Type B pancreatic cell (in vitro differentiated cells): ENCODE measurements around the gene GRN. TPM values are rescaled to one million over a fixed set of nuclear protein-coding genes. Genes with fewer than 3 reads are reported as not detected.

Source experiments
- DNase-seq: peaks from one replicate; pipeline ENCODE4 v3.0.0; 2021; ENCODE audit warnings: mixed read lengths; ENCODE audit not compliant: unreplicated experiment; ENCODE audit errors: extremely low spot score
- H3K27ac Mint-ChIP-seq: 2 replicates; pipeline ENCODE4 v1.8.0; 2021; ENCODE audit warnings: mild to moderate bottlenecking, mixed read lengths
- H3K27me3 Mint-ChIP-seq: 2 replicates; pipeline ENCODE4 v1.8.0; 2021; ENCODE audit warnings: mixed read lengths
- H3K36me3 Mint-ChIP-seq: 2 replicates; pipeline ENCODE4 v1.8.0; 2021; ENCODE audit warnings: mixed read lengths
- H3K4me1 Mint-ChIP-seq: one replicate; pipeline ENCODE4 v1.8.0; 2021; ENCODE audit warnings: mixed read lengths; ENCODE audit not compliant: unreplicated experiment
- H3K4me3 Mint-ChIP-seq: 2 replicates; pipeline ENCODE4 v1.8.0; 2021; ENCODE audit warnings: mild to moderate bottlenecking, mixed read lengths
- H3K9me3 Mint-ChIP-seq: 2 replicates; pipeline ENCODE4 v1.8.0; 2021; ENCODE audit warnings: mixed read lengths
- long read RNA-seq: library from polyadenylated mRNA; unstranded; transcript quantifications from one replicate; pipeline ENCODE4 v2.0.0, GENCODE V29; 2020
- total RNA-seq: library from RNA; stranded (reverse); gene quantifications from 2 replicates; pipeline ENCODE4 v1.2.1, GENCODE V29; 2021; ENCODE audit warnings: low replicate concordance
- TF ChIP-seq, protein P1 (sequence below): fragments of 200-600 bp; sonication (generic); conservative IDR thresholded peaks from 2 replicates; pipeline ENCODE4 v1.5.0; 2021; ENCODE audit warnings: antibody characterized with exemption, mild to moderate bottlenecking

GRN gene
- 183 and 236 TPM in 2 replicates for total RNA-seq
- long read RNA-seq, transcript GRN-201 (13 exons, 2,342 nt): major isoform, 244 of 294 reads
- long read RNA-seq, partial matches to known transcripts: 33 of 294 reads
- long read RNA-seq, other reads (novel, unspliced or antisense): 17 of 294 reads

DNA sequence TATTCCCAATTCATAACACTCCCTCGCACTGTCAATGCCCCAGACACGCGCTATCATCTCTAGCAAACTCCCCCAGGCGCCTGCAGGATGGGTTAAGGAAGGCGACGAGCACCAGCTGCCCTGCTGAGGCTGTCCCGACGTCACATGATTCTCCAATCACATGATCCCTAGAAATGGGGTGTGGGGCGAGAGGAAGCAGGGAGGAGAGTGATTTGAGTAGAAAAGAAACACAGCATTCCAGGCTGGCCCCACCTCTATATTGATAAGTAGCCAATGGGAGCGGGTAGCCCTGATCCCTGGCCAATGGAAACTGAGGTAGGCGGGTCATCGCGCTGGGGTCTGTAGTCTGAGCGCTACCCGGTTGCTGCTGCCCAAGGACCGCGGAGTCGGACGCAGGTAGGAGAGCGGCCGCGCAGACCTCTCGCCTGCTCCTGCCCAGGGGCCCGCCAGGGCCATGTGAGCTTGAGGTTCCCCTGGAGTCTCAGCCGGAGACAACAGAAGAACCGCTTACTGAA, at the start of gene GRN:
Gene GRN (plus strand): TSS at position 364 of the 515 bp plus-strand sequence. CDS start 3,863 bp downstream, outside the sequence.
- TF ChIP-seq, protein P1, sequence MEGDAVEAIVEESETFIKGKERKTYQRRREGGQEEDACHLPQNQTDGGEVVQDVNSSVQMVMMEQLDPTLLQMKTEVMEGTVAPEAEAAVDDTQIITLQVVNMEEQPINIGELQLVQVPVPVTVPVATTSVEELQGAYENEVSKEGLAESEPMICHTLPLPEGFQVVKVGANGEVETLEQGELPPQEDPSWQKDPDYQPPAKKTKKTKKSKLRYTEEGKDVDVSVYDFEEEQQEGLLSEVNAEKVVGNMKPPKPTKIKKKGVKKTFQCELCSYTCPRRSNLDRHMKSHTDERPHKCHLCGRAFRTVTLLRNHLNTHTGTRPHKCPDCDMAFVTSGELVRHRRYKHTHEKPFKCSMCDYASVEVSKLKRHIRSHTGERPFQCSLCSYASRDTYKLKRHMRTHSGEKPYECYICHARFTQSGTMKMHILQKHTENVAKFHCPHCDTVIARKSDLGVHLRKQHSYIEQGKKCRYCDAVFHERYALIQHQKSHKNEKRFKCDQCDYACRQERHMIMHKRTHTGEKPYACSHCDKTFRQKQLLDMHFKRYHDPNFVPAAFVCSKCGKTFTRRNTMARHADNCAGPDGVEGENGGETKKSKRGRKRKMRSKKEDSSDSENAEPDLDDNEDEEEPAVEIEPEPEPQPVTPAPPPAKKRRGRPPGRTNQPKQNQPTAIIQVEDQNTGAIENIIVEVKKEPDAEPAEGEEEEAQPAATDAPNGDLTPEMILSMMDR: no peak
- Mint-ChIP-seq H3K27me3 (peaks cover 8% of the 10 kb centered on the region), H3K36me3 (no peaks in the 10 kb centered on the region), H3K9me3 (no peaks in the 10 kb centered on the region), H3K4me3 (peak within 1 kb of the TSS; percentile 98), H3K27ac (peak within 1 kb of the TSS; percentile 95), H3K4me1 (peaks cover 12% of the 10 kb centered on the region)
- DNase-seq: peak; percentile 94

DNA sequence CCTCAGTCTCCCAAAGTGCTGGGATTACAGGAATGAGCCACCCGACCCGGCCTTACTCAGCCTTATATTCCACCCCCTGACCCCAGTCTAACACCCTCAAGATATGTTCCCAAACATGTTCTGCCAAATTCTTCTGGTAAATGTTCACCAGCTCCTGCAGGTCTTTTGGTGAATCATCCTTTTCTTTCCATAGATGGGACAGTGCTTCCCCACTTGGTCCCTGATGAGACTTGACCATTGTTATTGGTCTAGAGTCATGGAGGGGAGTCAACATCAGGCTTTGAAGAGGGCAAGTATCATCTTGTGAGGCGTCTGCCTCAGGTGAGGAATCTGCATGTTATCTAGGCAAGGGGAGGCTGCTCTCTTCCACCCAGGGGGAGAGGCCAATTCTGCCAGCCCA, 47.1 kb upstream of the GRN start:
- Mint-ChIP-seq H3K27ac (no peak overlapping the region), H3K27me3 (peaks cover 42% of the 10 kb centered on the region), H3K36me3 (no peaks in the 10 kb centered on the region), H3K9me3 (no peaks in the 10 kb centered on the region), H3K4me1 (no peaks in the 10 kb centered on the region), H3K4me3 (no peak overlapping the region)
- TF ChIP-seq, protein P1: no peak
- DNase-seq: no peak

DNA sequence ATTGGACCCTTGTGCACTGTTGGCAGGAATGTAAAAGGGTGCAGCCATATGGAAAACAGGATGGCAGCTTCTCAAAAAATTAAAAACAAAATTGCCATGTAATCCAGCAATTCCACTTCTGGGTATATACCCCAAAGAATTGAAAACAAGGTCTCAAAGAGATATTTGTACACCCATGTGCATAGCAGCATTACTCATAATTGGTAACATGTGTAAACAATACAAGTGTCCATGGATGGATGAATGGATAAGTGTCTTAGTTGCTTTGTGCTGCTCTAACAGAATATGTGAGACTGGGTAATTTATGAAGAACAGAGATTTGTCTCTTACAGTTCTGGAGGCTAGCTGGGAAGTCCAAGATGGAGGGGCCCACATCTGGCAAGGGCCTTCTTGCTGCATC, 40.5 kb upstream of the GRN start:
- H3K4me3 Mint-ChIP-seq: no peak overlapping the region
- no peaks in the 10 kb centered on the region for H3K4me1 Mint-ChIP-seq
- no peak overlapping the region for H3K27ac Mint-ChIP-seq
- peaks cover 41% of the 10 kb centered on the region for H3K27me3 Mint-ChIP-seq
- TF ChIP-seq, protein P1: no peak
- no peaks in the 10 kb centered on the region for H3K36me3 Mint-ChIP-seq
- DNase-seq: no peak
- no peaks in the 10 kb centered on the region for H3K9me3 Mint-ChIP-seq

DNA sequence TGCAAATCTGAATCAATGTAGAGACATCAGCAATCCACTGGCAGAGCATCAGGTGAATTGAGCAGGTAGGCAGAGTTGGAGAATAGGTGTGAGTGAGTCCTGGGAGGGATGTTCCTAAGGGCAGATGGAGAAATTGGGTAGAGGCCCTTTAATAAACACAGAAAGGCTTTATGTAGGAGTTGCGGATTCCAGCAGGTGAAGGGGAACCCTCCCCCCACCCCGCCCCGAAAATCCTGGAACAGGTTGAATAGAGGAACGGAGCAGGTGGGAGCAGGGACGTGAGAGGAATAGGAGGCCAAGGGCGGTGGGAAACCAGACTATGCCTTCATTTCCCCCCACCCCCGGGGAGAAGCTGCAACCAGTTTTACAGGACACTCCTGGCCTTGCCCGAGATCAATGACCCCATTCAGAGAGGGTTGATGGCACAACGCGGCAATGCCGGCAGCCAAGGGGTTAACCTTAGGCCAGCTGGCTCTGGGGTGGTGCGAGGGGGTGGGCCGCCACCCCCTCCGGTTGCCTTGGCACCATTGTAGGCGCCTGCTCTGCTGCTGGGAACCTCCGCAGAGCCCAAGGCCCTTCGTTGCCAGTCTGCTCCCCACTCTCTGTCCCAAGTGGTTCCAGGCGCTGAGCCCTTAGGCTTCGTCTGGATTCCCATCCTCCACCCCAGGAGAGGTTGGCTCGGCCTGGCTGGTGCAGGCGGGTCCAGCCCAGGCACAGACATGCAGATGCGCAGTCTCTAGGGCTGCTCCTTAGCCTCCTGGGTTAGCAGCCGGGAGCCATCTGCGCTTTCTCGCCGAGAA, 37.5 kb upstream of the GRN start:
- H3K9me3 Mint-ChIP-seq: no peaks in the 10 kb centered on the region
- H3K36me3 Mint-ChIP-seq: no peaks in the 10 kb centered on the region
- TF ChIP-seq, protein P1: no peak
- no peaks in the 10 kb centered on the region for H3K4me1 Mint-ChIP-seq
- DNase-seq: no peak
- peak overlapping the region; percentile 18 for H3K27ac Mint-ChIP-seq
- H3K27me3 Mint-ChIP-seq: peaks cover 51% of the 10 kb centered on the region
- H3K4me3 Mint-ChIP-seq: peak overlapping the region; percentile 82

DNA sequence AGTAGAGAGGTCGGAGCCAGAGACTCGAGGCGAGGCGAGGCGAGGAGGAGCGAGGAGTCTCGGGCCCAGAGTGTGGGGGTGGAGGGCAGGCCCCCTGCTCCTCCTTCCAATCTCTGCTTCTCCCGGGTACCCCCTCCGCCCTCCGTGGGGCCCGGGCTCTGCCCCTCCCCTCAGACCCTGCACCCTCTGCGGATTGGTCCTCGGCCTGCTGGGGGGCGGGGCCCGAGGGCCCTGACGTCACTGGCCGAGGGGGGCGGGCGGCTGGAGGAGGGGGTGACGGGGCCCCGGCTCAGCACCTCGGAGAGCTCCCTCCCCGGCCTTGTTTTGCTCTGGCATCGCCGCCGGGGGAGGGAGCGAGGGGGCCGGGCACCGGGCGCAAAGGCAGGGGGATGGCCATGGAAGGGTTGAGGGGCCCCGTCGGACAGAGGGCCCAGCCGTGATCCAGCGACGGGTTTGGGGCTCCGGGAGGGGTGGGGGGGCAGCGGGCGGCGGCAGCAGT, 36.7 kb upstream of the GRN start, which contains the start of gene RUNDC3A:
Gene RUNDC3A (plus strand): TSS at position 282 of the 499 bp plus-strand sequence. CDS start 232 bp downstream, outside the sequence.
- H3K27me3 Mint-ChIP-seq: peaks cover 56% of the 10 kb centered on the region
- H3K4me3 Mint-ChIP-seq: peak within 1 kb of the TSS; percentile 82
- H3K9me3 Mint-ChIP-seq: no peaks in the 10 kb centered on the region
- peak within 1 kb of the TSS; percentile 18 for H3K27ac Mint-ChIP-seq
- TF ChIP-seq, protein P1: peak; percentile 11
- no peaks in the 10 kb centered on the region for H3K36me3 Mint-ChIP-seq
- no peaks in the 10 kb centered on the region for H3K4me1 Mint-ChIP-seq
- DNase-seq: peak; percentile 96
